Measurements from ENCODE around the gene SLC45A3. TPM values are rescaled to one million over a fixed set of nuclear protein-coding genes. Genes with fewer than 3 reads are reported as not detected.

The SLC45A3 gene
- total RNA-seq, 1 experiment from 2014 or later, result 12.3 TPM

GRCh38 chr1:205639567-205639966 is 40.7 kb downstream of the SLC45A3 start:
- Histone ChIP-seq H3K9me3 (ENCODE audit: control insufficient read depth in 1 of 2, insufficient read depth in 1 of 2, low read depth in 1 of 2, low read length in 2 of 2) (no peaks in the 10 kb centered on the region), H3K9me2 (ENCODE audit: insufficient read depth) (no peaks in the 10 kb centered on the region), H3K4me3 (replicated peaks in 1 of 2; ENCODE audit: low read depth in 1 of 2, low read length in 2 of 2) (no peak overlapping the region), H2AFZ (ENCODE audit: low read depth, low read length, poor library complexity, severe bottlenecking) (no peak overlapping the region), H3K27ac (ENCODE audit: low read depth, low read length) (no peak overlapping the region), H3K36me3 (ENCODE audit: control insufficient read depth in 1 of 2, insufficient read depth in 2 of 2, low read length in 2 of 2) (no peaks in the 10 kb centered on the region), H3K4me1 (ENCODE audit: control insufficient read depth in 1 of 2, insufficient read depth in 2 of 2, low read length in 2 of 2) (no peaks in the 10 kb centered on the region), H3K9ac (ENCODE audit: low read length) (no peak overlapping the region), H4K20me1 (ENCODE audit: insufficient read depth) (no peaks in the 10 kb centered on the region), H3K27me3 (ENCODE audit: insufficient read depth, low read length) (no peaks in the 10 kb centered on the region), H3K79me2 (ENCODE audit: insufficient read depth, low read length) (no peaks in the 10 kb centered on the region), H3K4me2 (ENCODE audit: low read length) (no peak overlapping the region)
- CTCF ChIA-PET, result interaction anchor here (0.8 to 1.3 kb wide), 2 partner anchors 18 to 338 kb away, joined by 3 to 5 read pairs; no protein-coding TSS in a partner anchor
- ATAC-seq (no peak), DNase-seq (ENCODE audit: low read depth, low spot score) (no peak)
- intact Hi-C loops (cut with micrococcal nuclease), result loop anchor here (10.0 kb wide), 1 partner anchor 365 kb away; no protein-coding TSS in a partner anchor
- BruUV-seq (replicated peaks), result no TSS peak
- no peak for TF ChIP-seq TCF7L2 (IDR thresholded peaks at IDR 0.05; ENCODE audit: borderline replicate concordance, extremely low read depth, insufficient read depth, insufficient read length)
- TF ChIP-seq POLR2AphosphoS5 (IDR thresholded peaks at IDR 0.05; ENCODE audit: low read depth, low read length), result no peak
- no peak for TF ChIP-seq ZFX (IDR thresholded peaks at IDR 0.05)
- no peak for TF ChIP-seq ELF1 (IDR thresholded peaks at IDR 0.05; ENCODE audit: borderline replicate concordance, low read depth)
- TF ChIP-seq FOSL1 (IDR thresholded peaks at IDR 0.05; ENCODE audit: low read depth), result no peak
- no peak for TF ChIP-seq EZH2 (IDR thresholded peaks at IDR 0.05)
- TF ChIP-seq POLR2A (IDR thresholded peaks at IDR 0.05; ENCODE audit: borderline replicate concordance, extremely low read depth, insufficient read depth, insufficient read length), result no peak
- no peak for TF ChIP-seq JUND (IDR thresholded peaks at IDR 0.05)
- TF ChIP-seq RAD21 (IDR thresholded peaks at IDR 0.05; ENCODE audit: low read depth), result no peak
- no peak for TF ChIP-seq SP1 (IDR thresholded peaks at IDR 0.05; ENCODE audit: low read depth)
- no peak for TF ChIP-seq ZNF274 (IDR thresholded peaks at IDR 0.05; ENCODE audit: low read depth, low read length)
- no peak for TF ChIP-seq SRF (IDR thresholded peaks at IDR 0.05; ENCODE audit: low read depth)
- no peak for TF ChIP-seq SIN3A (IDR thresholded peaks at IDR 0.05; ENCODE audit: low read depth)
- TF ChIP-seq EZH2phosphoT487 (IDR thresholded peaks at IDR 0.05; ENCODE audit: borderline replicate concordance), result no peak
- no peak for TF ChIP-seq YY1 (IDR thresholded peaks at IDR 0.05; ENCODE audit: extremely low read depth, insufficient replicate concordance, low read depth, low read length)
- POLR2A ChIA-PET, result no interaction called here
- RAD21 ChIA-PET (ENCODE audit: low non-redundant PET in 1 of 2, low total read pairs in 2 of 2, uncharacterized antibody in 2 of 2, unreplicated experiment in 2 of 2), result no interaction called here
